GM19193 (cell line): Measurements from ENCODE around the gene FBXW11.

ENCODE experiments used
- POLR2A ChIP-seq: IDR thresholded peaks from 4 replicates; pipeline ENCODE4 v1.6.1; 2011; ENCODE audit not compliant: insufficient read depth, insufficient read length; ENCODE audit errors: extremely low read depth

Gene FBXW11

GRCh38 chr5:172002840-172003512 is 3.5 kb downstream of the FBXW11 start:
- no peak for TF ChIP-seq POLR2A

- no peak for TF ChIP-seq POLR2A
Measured at GRCh38 chr5:172002310-172002709, 4.1 kb downstream of the FBXW11 start.

DNA sequence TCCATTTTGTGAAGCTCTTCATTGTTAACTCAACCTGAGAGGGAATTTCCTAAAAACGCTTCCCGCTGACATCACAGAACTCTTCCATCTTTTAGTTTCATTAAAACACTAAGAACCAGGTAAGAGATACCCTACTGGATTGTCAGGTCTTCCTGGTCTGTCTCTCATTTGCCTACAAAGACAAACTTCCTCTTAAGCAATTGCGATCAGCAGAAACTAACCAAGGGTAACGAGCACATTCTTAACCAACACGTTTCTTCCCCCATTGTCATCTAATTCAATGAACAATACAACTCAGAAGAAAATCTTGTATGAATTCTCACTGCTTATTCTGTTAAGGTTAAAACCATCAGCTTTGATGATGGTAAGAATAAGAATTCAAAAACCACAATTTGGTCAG is 6.6 kb downstream of the FBXW11 start:
- TF ChIP-seq POLR2A: no peak

DNA sequence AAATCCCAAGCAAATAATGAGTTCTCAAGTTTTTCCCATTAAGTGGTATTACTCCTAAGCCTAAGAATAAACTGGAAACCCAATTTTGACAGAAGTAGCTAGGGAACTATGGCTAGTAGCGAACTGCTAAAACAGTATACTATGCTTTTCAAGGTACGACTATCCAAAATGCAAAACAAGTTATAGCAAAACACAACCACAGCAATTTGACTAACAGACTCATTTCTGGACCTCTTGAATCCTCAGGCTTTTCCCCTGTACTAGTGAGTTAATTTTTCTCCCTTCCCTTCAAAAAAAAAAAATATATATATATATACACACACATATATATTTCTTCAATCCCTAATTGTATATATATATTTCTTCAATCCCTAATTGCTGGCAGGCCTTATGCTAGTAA is 7.3 kb downstream of the FBXW11 start:
- no peak for TF ChIP-seq POLR2A

DNA sequence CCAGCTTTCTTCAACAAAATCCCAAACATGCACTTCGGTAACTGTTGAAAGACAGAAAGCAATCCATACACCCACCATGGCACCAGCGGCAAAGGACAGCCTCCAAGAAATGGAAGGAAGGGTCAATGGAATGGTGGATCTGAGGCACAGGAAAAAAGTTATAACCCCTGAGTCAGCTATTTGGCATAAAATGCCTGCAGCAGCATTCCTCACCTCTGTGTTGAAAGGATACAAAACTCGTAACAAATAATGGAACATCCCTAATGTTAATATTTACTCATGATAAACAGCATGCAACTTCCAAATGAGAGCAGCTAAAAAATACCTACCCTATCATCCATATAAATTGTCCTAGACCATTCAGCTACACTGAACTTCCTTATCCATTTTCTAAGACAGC is 9.4 kb downstream of the FBXW11 start:
- no peak for TF ChIP-seq POLR2A

DNA sequence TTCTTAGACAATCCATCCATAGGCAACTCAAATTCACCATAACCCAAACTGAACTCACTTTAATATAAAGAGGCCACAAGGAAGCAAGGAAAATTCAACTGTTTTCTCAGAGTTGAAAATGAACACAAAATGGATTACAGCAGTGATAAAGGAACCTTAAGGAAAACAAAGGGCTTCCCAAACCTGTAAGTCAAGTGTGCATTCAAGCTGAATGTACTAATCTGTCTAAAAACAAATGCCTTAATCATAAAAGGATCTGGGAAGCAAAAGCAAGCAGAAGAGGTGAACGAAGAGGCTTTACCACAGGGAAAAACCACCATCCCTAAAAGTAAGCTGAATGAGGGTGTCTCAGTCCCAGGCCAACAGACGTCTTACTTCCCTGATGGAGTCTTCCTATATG is 13.6 kb downstream of the FBXW11 start:
- TF ChIP-seq POLR2A: no peak

- TF ChIP-seq POLR2A: no peak
Measured at GRCh38 chr5:171992305-171992704, 14.1 kb downstream of the FBXW11 start.

DNA sequence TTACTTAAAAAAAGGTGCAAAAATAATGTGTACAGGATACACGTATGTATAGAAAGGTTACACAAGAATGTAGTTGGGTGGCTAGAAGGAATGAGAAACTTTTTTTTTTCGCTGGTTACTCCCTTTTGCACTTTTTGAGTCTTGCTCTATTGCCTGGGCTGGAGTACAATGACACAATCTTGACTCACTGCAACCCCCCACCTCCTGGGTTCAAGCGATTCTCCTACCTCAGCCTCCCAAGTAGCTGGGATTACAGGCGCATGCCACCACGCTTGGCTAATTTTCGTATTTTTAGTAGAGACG is 15.8 kb downstream of the FBXW11 start:
- no peak for TF ChIP-seq POLR2A

DNA sequence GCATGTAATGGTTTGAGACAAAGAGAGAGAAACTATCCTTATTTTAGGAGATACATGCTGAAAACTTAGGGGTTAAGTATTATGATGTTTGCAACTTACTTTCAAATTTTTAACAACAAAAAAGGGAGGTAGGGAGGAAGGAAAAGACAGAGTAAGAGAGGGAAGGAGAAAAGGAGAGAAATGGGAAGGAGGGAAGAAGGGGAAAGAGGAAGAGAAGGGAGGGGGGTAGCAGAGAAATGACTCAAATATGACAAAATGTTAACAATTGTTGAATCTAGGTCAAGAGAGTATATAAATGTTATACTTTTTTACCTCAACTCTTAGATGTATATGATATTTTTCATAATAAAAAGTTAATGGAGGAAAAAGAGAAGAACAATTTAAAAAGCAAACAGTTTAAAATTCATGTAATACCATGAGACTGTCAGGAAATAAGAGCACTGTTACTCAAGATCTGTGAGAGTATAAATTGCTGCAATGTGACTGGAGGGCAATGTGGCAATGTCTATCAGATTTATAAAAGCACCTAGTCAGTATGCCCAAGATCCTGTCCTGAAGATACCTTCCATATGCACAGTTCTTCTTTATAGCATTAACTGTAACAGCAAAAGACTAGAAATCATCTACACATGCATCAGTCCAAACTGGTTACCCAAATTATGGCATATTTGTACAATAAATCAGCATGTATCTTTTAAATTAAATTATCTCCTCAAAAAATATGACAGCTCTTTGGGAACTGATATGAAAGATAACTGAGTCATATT is 16.3 kb downstream of the FBXW11 start:
- TF ChIP-seq POLR2A: no peak

- TF ChIP-seq POLR2A: no peak
Measured at GRCh38 chr5:171989276-171989675, 17.2 kb downstream of the FBXW11 start.

GRCh38 chr5:171986772-171987171 is 19.7 kb downstream of the FBXW11 start:
- TF ChIP-seq POLR2A: no peak

GRCh38 chr5:171984748-171985419 is 21.6 kb downstream of the FBXW11 start:
- no peak for TF ChIP-seq POLR2A

DNA sequence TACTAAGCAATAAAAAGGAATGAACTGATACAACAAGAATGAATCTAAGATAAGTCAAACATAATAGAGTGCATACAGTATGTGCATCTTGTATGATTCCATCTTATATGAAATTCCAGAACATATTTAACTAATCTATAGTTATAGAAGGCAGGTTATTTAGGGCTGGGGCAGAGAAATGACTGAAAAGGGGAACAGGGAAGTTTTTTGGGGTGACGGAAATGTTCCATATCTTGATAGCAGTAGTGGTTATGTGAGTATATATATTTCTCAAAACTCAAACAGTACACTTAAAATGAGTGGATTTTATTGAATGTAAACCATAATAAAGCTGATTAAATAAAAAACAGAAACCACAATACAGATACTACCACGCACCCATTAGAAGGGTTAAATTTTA is 24.6 kb downstream of the FBXW11 start:
- TF ChIP-seq POLR2A: no peak

GRCh38 chr5:171980792-171981191 is 25.6 kb downstream of the FBXW11 start:
- TF ChIP-seq POLR2A: no peak

GRCh38 chr5:171979606-171980005 is 26.8 kb downstream of the FBXW11 start:
- TF ChIP-seq POLR2A: no peak

GRCh38 chr5:171978519-171978918 is 27.9 kb downstream of the FBXW11 start:
- TF ChIP-seq POLR2A: no peak
